A549 (cell line): Measurements from ENCODE around the gene ZHX3. TPM values are rescaled to one million over a fixed set of nuclear protein-coding genes. Genes with fewer than 3 reads are reported as not detected.

Experiments
- ATAC-seq, 2 experiments: fragments of 200-7000 bp in 1 of 2; fragments of >200 bp in 1 of 2; cut with Nextera tagmentation in 1 of 2; cut with Tn5 transposase in 1 of 2; 3 replicates each; pipeline versions ENCODE4 v1.8.0 to v1.9.1; 2018 to 2020; ENCODE audit warnings: mild to moderate bottlenecking in 1 of 2, moderate library complexity in 1 of 2
- CTCF ChIA-PET: fragments of 300-600 bp; sonication (Branson Sonifier 250); formaldehyde crosslinking; extraction: SDS; loops from one replicate; lab custom pipeline; 2021; ENCODE audit warnings: antibody characterized with exemption, inconsistent platforms; lab: Yijun Ruan, JAX
- POLR2A ChIA-PET: fragments of 350-600 bp; formaldehyde crosslinking; extraction: SDS; loops from one replicate; lab custom pipeline; 2021; ENCODE audit warnings: antibody characterized with exemption, inconsistent platforms; lab: Yijun Ruan, JAX
- DNase-seq, 2 experiments: peaks; one replicate each; pipeline versions ENCODE4 v3.0.0 to v3.0.0-alpha.2; 2011 to 2016; ENCODE audit warnings: low read depth in 1 of 2, low spot score in 1 of 2
- FAIRE-seq: peaks from 2 replicates; lab custom pipeline; 2011; peaks lifted over from hg19 to GRCh38; lab: Jason Lieb, UNC
- H3K27ac ChIP-seq, 2 experiments: fragments of >200 bp; sonication (Bioruptor Twin); formaldehyde crosslinking; 3 replicates each; pipeline ENCODE4 v1.5.1; 2016 to 2017
- H3K4me1 ChIP-seq: fragments of >200 bp; sonication (Bioruptor Twin); formaldehyde crosslinking; 3 replicates; pipeline ENCODE4 v1.6.1; 2016
- H3K4me2 ChIP-seq: fragments of >200 bp; sonication (Bioruptor Twin); formaldehyde crosslinking; 3 replicates; pipeline ENCODE4 v1.6.1; 2016
- H3K4me3 ChIP-seq: fragments of >200 bp; sonication (Bioruptor Twin); formaldehyde crosslinking; 3 replicates; pipeline ENCODE4 v1.5.1; 2016
- H3K9me3 ChIP-seq: fragments of >200 bp; sonication (Bioruptor Twin); formaldehyde crosslinking; 3 replicates; pipeline ENCODE4 v1.6.1; 2016
- CEBPB ChIP-seq, 2 experiments: fragments of >200 bp in 1 of 2; sonication (Bioruptor Twin) in 1 of 2; formaldehyde crosslinking in 1 of 2; IDR thresholded peaks; 2 replicates each; pipeline ENCODE4 v1.6.1; 2012 to 2016
- CHD2 ChIP-seq: fragments of 150-350 bp; IDR thresholded peaks from 2 replicates; pipeline ENCODE4 v1.6.1; 2014; ENCODE audit warnings: low read length; ENCODE audit not compliant: partially characterized antibody
- CHD4 ChIP-seq: fragments of 200-600 bp; sonication (generic); IDR thresholded peaks from 2 replicates; pipeline ENCODE4 v1.6.1; 2016; ENCODE audit warnings: antibody characterized with exemption, mild to moderate bottlenecking, borderline replicate concordance
- CTCF ChIP-seq: fragments of >200 bp; sonication (Bioruptor Twin); formaldehyde crosslinking; IDR thresholded peaks from 3 replicates; pipeline ENCODE4 v1.5.1; 2016
- E2F6 ChIP-seq: IDR thresholded peaks from 2 replicates; pipeline ENCODE4 v1.6.1; 2012; ENCODE audit warnings: low read depth, borderline replicate concordance
- FOSL2 ChIP-seq, 2 experiments: fragments of 450-650 bp in 1 of 2; fragments of >200 bp in 1 of 2; sonication (Bioruptor Twin) in 1 of 2; formaldehyde crosslinking; IDR thresholded peaks; 2 replicates each; pipeline versions ENCODE4 v1.5.0 to v1.6.1; 2016 to 2020; ENCODE audit warnings: mild to moderate bottlenecking in 1 of 2, moderate library complexity in 1 of 2
- GATA3 ChIP-seq: IDR thresholded peaks from 2 replicates; pipeline ENCODE4 v1.6.1; 2012; ENCODE audit warnings: borderline replicate concordance
- HES2 ChIP-seq: fragments of >200 bp; sonication (Bioruptor Twin); formaldehyde crosslinking; IDR thresholded peaks from 2 replicates; pipeline ENCODE4 v1.6.1; 2016
- HOXA7 ChIP-seq: fragments of 250-450 bp; sonication (Bioruptor Pico); IDR thresholded peaks from 2 replicates; pipeline ENCODE4 v1.5.0; 2020; ENCODE audit warnings: mild to moderate bottlenecking, moderate library complexity
- HOXB13 ChIP-seq: fragments of 250-450 bp; sonication (Bioruptor Pico); IDR thresholded peaks from 2 replicates; pipeline ENCODE4 v1.5.0; 2020; ENCODE audit warnings: low read depth, mild to moderate bottlenecking, moderate library complexity
- HOXB5 ChIP-seq: fragments of 250-450 bp; sonication (Bioruptor Pico); IDR thresholded peaks from 2 replicates; pipeline ENCODE4 v1.5.0; 2020; ENCODE audit warnings: mild to moderate bottlenecking, moderate library complexity
- JUN ChIP-seq, 2 experiments: fragments of >200 bp; sonication (Bioruptor Twin); formaldehyde crosslinking; IDR thresholded peaks; 2 replicates in 1 of 2; 3 replicates in 1 of 2; pipeline ENCODE4 v1.6.1; 2016 to 2017
- KDM1A ChIP-seq: fragments of 200-600 bp; sonication (generic); IDR thresholded peaks from 2 replicates; pipeline ENCODE4 v1.6.1; 2016; ENCODE audit warnings: low read depth, mild to moderate bottlenecking
- MAFK ChIP-seq: fragments of 450-650 bp; IDR thresholded peaks from 2 replicates; pipeline ENCODE4 v1.6.1; 2014; ENCODE audit not compliant: partially characterized antibody
- MAX ChIP-seq: IDR thresholded peaks from 2 replicates; pipeline ENCODE4 v1.6.1; 2012
- MYC ChIP-seq: IDR thresholded peaks from 2 replicates; pipeline ENCODE4 v1.6.1; 2012; ENCODE audit warnings: mild to moderate bottlenecking, inconsistent platforms, low read length, improper control_type of control experiment, borderline replicate concordance
- NFE2L2 ChIP-seq: fragments of 150-350 bp; conservative IDR thresholded peaks from 2 replicates; pipeline ENCODE4 v1.6.1; 2014; ENCODE audit warnings: low read length
- NR3C1 ChIP-seq: fragments of >200 bp; sonication (Bioruptor Twin); formaldehyde crosslinking; IDR thresholded peaks from 3 replicates; pipeline ENCODE4 v1.6.1; 2017
- POLR2AphosphoS2 ChIP-seq: conservative IDR thresholded peaks from 2 replicates; pipeline ENCODE4 v1.6.1; 2012; ENCODE audit warnings: low read length, improper control_type of control experiment, inconsistent platforms
- RCOR1 ChIP-seq: fragments of 150-350 bp; IDR thresholded peaks from 2 replicates; pipeline ENCODE4 v1.6.1; 2014; ENCODE audit warnings: antibody characterized with exemption, low read length, low read depth
- REST ChIP-seq: fragments of 200-600 bp; sonication (generic); IDR thresholded peaks from 2 replicates; pipeline ENCODE4 v1.6.1; 2016; ENCODE audit warnings: antibody characterized with exemption, mild to moderate bottlenecking, moderate library complexity
- RNF2 ChIP-seq: fragments of 200-600 bp; sonication (generic); IDR thresholded peaks from 2 replicates; pipeline ENCODE4 v1.6.1; 2016; ENCODE audit warnings: low read depth, mild to moderate bottlenecking, antibody characterized with exemption, moderate library complexity, borderline replicate concordance
- SMC3 ChIP-seq: fragments of >200 bp; sonication (Bioruptor Twin); formaldehyde crosslinking; IDR thresholded peaks from 3 replicates; pipeline ENCODE4 v1.6.1; 2018; ENCODE audit warnings: inconsistent platforms
- USF2 ChIP-seq: fragments of 450-650 bp; IDR thresholded peaks from 2 replicates; pipeline ENCODE4 v1.6.1; 2014; ENCODE audit warnings: antibody characterized with exemption
- ZC3H11A ChIP-seq: fragments of 450-650 bp; IDR thresholded peaks from 2 replicates; pipeline ENCODE4 v1.6.1; 2014; ENCODE audit warnings: antibody characterized with exemption, mild to moderate bottlenecking
- WGBS: methylation state at CpG from one replicate; pipeline ENCODE4 v1.1.6; 2017; ENCODE audit errors: missing lambda C conversion rate; 5-methylcytosine and 5-hydroxymethylcytosine counted together
- polyA plus RNA-seq, 4 experiments: library from polyadenylated mRNA; depleted of rRNA in 3 of 4; stranded (reverse); fragments of >200 nt; fragmentation: RNase III in 1 of 4; extraction: RNeasy Plus Mini Kit Qiagen cat#74134 plus additional on column Dnase treatment in 1 of 4; gene quantifications; 2 replicates in 3 of 4; 3 replicates in 1 of 4; pipeline ENCODE4 v1.2.3, GENCODE V29; 2011 to 2017

ZHX3 gene
- polyA plus RNA-seq, 2 of the 4 experiments (the other 2 are of a cell fraction) = 3.6 to 4.1 TPM

- FAIRE-seq (no peak), DNase-seq (no peak), ATAC-seq (no peak)
- no peak overlapping the region for H3K4me3 ChIP-seq
- POLR2A ChIA-PET = no interaction called here
- H3K27ac ChIP-seq = no peak overlapping the region
- TF ChIP-seq SMC3 = no peak
- no peak for TF ChIP-seq JUN (IDR thresholded peaks at IDR 0.05)
- no peak for TF ChIP-seq CHD4
- TF ChIP-seq HES2 = no peak
- TF ChIP-seq GATA3 = no peak
- TF ChIP-seq RCOR1 = no peak
- no peak for TF ChIP-seq HOXA7
- TF ChIP-seq E2F6 = no peak
- TF ChIP-seq POLR2AphosphoS2 = no peak
- no peak for TF ChIP-seq CEBPB (IDR thresholded peaks at IDR 0.05)
- no peak for TF ChIP-seq KDM1A
- TF ChIP-seq NR3C1 = no peak
- TF ChIP-seq HOXB5 (CRISPR knock-in tag) = no peak
- no peak for TF ChIP-seq MYC
- no peak for TF ChIP-seq MAX
- no peak for TF ChIP-seq RNF2
- no peaks in the 10 kb centered on the region for H3K4me1 ChIP-seq
- no peaks in the 10 kb centered on the region for H3K9me3 ChIP-seq
- CTCF ChIA-PET = interaction anchor here (1.1 to 2.3 kb wide), 2 partner anchors 11 to 13 kb away, joined by 4 to 13 read pairs; partner anchors contain the start of gene LPIN3
- H3K4me2 ChIP-seq = no peak overlapping the region
Measured at GRCh38 chr20:41353530-41353929, 36.0 kb upstream of the ZHX3 start.

GRCh38 chr20:41352666-41353065 is 35.1 kb upstream of the ZHX3 start:
- DNase-seq = no peak
- no peak for FAIRE-seq
- H3K9me3 ChIP-seq = no peaks in the 10 kb centered on the region
- 86% methylated on average over 5 of the region's 5 CpGs for WGBS
- CTCF ChIA-PET = interaction anchor here (2.3 kb wide), 1 partner anchor 12 kb away, joined by 13 read pairs; the partner anchor contains the start of gene LPIN3
- no peak overlapping the region for H3K4me2 ChIP-seq
- POLR2A ChIA-PET = no interaction called here
- no peaks in the 10 kb centered on the region for H3K4me1 ChIP-seq
- H3K27ac ChIP-seq = no peak overlapping the region
- no peak for TF ChIP-seq MAFK
- TF ChIP-seq ZC3H11A = no peak
- TF ChIP-seq MAX = no peak
- TF ChIP-seq HOXB13 (CRISPR knock-in tag) = no peak
- TF ChIP-seq HOXA7 = no peak
- no peak for TF ChIP-seq NFE2L2
- no peak for TF ChIP-seq USF2
- no peak for TF ChIP-seq JUN (IDR thresholded peaks at IDR 0.05)
- no peak for TF ChIP-seq FOSL2 (IDR thresholded peaks at IDR 0.05)
- TF ChIP-seq FOSL2 (CRISPR knock-in tag; IDR thresholded peaks at IDR 0.05) = no peak
- no peak for TF ChIP-seq CHD2
- no peak for TF ChIP-seq CTCF
- TF ChIP-seq REST = no peak
- TF ChIP-seq RNF2 = no peak
- H3K4me3 ChIP-seq = no peak overlapping the region
- ATAC-seq = peak in 1 of 2 experiments; percentile 31; a peak in 2 of 6 replicates
